ENCODE measurements around the gene SPATA46. TPM values are rescaled to one million over a fixed set of nuclear protein-coding genes. Genes with fewer than 3 reads are reported as not detected.

Gene SPATA46
- total and polyA plus RNA-seq, 9 of the 15 experiments (the other 6 are each of a cell fraction or from before 2014, with no cell fraction given), result 0.04 to 0.11 TPM; not detected in 7

DNA sequence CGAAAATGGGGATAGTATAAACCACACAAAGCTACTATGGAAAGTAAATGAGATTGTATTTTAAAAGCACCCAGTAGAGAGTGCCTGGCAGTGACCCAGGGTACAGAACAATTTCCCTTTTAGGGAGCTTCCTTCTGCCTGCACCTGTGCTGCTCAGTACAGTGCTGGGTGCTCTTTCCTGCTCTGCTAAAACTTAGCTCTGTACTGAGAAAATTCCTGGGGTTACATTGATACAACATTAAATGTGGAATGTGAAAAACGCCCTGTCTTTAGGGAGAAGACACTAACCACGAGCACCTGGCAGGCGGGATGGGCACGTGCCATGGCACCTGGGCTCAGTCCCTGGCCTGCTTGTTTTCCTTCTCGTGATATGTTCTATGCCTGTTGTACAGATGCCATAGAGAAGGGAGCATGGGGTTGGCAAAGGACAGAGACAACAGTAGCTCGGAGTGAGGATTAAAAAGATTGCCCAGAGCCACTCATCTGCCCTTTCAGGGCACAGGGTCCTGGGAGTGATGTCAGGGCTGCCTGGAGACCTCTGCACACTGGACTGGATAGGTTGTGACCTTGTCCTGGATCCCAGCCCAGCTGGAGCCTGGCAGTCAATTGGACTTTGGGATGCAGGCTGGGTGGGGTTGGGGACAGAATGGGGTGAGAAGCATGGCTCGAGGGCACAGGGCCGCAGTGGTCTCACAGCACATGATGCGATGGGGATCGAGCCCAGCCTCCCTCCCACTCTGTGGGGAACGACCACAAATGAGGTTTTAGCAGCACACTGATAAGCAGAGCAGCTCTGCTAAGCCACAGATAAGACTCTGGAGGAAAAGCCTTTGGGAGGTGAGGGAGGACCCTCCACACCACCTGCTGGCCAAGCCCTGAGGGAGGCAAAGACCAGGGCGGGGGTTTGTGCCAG is 4.2 kb downstream of the SPATA46 start (continued):
- TF ChIP-seq, protein P1, sequence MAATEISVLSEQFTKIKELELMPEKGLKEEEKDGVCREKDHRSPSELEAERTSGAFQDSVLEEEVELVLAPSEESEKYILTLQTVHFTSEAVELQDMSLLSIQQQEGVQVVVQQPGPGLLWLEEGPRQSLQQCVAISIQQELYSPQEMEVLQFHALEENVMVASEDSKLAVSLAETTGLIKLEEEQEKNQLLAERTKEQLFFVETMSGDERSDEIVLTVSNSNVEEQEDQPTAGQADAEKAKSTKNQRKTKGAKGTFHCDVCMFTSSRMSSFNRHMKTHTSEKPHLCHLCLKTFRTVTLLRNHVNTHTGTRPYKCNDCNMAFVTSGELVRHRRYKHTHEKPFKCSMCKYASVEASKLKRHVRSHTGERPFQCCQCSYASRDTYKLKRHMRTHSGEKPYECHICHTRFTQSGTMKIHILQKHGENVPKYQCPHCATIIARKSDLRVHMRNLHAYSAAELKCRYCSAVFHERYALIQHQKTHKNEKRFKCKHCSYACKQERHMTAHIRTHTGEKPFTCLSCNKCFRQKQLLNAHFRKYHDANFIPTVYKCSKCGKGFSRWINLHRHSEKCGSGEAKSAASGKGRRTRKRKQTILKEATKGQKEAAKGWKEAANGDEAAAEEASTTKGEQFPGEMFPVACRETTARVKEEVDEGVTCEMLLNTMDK (IDR thresholded peaks at IDR 0.05; ENCODE audit: borderline replicate concordance, insufficient read depth, low read depth, low read length, poor library complexity, severe bottlenecking), result no peak
- TF ChIP-seq MEIS2 (IDR thresholded peaks at IDR 0.05; ENCODE audit: partially characterized antibody), result no peak
- TF ChIP-seq ETV6 (IDR thresholded peaks at IDR 0.05; ENCODE audit: borderline replicate concordance in 1 of 2, low read depth in 2 of 2, low read length in 1 of 2), result peak in 1 of 2 experiments; percentile 70; a peak in 1 of 4 replicates
- TF ChIP-seq ETV6 (CRISPR knock-in tag; IDR thresholded peaks at IDR 0.05; ENCODE audit: borderline replicate concordance), result no peak
- TF ChIP-seq, protein P2, sequence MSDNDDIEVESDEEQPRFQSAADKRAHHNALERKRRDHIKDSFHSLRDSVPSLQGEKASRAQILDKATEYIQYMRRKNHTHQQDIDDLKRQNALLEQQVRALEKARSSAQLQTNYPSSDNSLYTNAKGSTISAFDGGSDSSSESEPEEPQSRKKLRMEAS (CRISPR knock-in tag; IDR thresholded peaks at IDR 0.05), result peak; percentile 88
- TF ChIP-seq, protein P3, sequence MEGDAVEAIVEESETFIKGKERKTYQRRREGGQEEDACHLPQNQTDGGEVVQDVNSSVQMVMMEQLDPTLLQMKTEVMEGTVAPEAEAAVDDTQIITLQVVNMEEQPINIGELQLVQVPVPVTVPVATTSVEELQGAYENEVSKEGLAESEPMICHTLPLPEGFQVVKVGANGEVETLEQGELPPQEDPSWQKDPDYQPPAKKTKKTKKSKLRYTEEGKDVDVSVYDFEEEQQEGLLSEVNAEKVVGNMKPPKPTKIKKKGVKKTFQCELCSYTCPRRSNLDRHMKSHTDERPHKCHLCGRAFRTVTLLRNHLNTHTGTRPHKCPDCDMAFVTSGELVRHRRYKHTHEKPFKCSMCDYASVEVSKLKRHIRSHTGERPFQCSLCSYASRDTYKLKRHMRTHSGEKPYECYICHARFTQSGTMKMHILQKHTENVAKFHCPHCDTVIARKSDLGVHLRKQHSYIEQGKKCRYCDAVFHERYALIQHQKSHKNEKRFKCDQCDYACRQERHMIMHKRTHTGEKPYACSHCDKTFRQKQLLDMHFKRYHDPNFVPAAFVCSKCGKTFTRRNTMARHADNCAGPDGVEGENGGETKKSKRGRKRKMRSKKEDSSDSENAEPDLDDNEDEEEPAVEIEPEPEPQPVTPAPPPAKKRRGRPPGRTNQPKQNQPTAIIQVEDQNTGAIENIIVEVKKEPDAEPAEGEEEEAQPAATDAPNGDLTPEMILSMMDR (IDR thresholded peaks at IDR 0.05 in 2 of 3, conservative IDR thresholded peaks at IDR 0.05 in 1 of 3; ENCODE audit: insufficient read depth in 2 of 3, low read depth in 1 of 3, low read length in 3 of 3), result peak; percentile 45 to 67 (median 53); a peak in 5 of 6 replicates
- 0 out of 2 replicates have a peak, but pooled peaks have one; percentile 25 for TF ChIP-seq ZBTB17 (CRISPR knock-in tag; IDR thresholded peaks at IDR 0.05)
- TF ChIP-seq KAT7 (CRISPR knock-in tag; IDR thresholded peaks at IDR 0.05; ENCODE audit: borderline replicate concordance), result 0 out of 2 replicates have a peak, but pooled peaks have one; percentile 33
- no peak for TF ChIP-seq CHD1 (IDR thresholded peaks at IDR 0.05; ENCODE audit: low read length)
- no peak for TF ChIP-seq SMAD2 (IDR thresholded peaks at IDR 0.05; ENCODE audit: low read depth, low read length)
- TF ChIP-seq, protein P4, sequence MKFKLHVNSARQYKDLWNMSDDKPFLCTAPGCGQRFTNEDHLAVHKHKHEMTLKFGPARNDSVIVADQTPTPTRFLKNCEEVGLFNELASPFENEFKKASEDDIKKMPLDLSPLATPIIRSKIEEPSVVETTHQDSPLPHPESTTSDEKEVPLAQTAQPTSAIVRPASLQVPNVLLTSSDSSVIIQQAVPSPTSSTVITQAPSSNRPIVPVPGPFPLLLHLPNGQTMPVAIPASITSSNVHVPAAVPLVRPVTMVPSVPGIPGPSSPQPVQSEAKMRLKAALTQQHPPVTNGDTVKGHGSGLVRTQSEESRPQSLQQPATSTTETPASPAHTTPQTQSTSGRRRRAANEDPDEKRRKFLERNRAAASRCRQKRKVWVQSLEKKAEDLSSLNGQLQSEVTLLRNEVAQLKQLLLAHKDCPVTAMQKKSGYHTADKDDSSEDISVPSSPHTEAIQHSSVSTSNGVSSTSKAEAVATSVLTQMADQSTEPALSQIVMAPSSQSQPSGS (CRISPR knock-in tag; IDR thresholded peaks at IDR 0.05), result no peak
- TF ChIP-seq ZBTB1 (CRISPR knock-in tag; IDR thresholded peaks at IDR 0.05; ENCODE audit: borderline replicate concordance, low read depth), result 0 out of 2 replicates have a peak, but pooled peaks have one; percentile 47
- TF ChIP-seq, protein P5, sequence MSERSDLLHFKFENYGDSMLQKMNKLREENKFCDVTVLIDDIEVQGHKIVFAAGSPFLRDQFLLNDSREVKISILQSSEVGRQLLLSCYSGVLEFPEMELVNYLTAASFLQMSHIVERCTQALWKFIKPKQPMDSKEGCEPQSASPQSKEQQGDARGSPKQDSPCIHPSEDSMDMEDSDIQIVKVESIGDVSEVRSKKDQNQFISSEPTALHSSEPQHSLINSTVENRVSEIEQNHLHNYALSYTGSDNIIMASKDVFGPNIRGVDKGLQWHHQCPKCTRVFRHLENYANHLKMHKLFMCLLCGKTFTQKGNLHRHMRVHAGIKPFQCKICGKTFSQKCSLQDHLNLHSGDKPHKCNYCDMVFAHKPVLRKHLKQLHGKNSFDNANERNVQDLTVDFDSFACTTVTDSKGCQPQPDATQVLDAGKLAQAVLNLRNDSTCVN (CRISPR knock-in tag; IDR thresholded peaks at IDR 0.05), result no peak
- TF ChIP-seq, protein P6, sequence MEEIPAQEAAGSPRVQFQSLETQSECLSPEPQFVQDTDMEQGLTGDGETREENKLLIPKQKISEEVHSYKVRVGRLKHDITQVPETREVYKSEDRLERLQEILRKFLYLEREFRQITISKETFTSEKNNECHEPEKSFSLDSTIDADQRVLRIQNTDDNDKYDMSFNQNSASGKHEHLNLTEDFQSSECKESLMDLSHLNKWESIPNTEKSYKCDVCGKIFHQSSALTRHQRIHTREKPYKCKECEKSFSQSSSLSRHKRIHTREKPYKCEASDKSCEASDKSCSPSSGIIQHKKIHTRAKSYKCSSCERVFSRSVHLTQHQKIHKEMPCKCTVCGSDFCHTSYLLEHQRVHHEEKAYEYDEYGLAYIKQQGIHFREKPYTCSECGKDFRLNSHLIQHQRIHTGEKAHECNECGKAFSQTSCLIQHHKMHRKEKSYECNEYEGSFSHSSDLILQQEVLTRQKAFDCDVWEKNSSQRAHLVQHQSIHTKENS (CRISPR knock-in tag; IDR thresholded peaks at IDR 0.05), result no peak
- TF ChIP-seq CREB1 (IDR thresholded peaks at IDR 0.05), result peak; percentile 56; the same call in 1 of the 2 replicates
- no peak for TF ChIP-seq CREB1 (CRISPR knock-in tag; IDR thresholded peaks at IDR 0.05)
- TF ChIP-seq U2AF1 (optimal IDR thresholded peaks at IDR 0.05; ENCODE audit: low read depth, low read length), result no peak
